H1 (cell line): ENCODE results near the gene C15orf39. TPM values are rescaled to one million over a fixed set of nuclear protein-coding genes. Genes with fewer than 3 reads are reported as not detected.

Experiments
- CTCF ChIA-PET: fragments of 300-600 bp; sonication (Branson Sonifier 250); formaldehyde crosslinking; loops from one replicate; lab custom pipeline; 2021; ENCODE audit not compliant: partially characterized antibody; lab: Charles Lee
- POLR2A ChIA-PET: fragments of 300-600 bp; sonication (Branson Sonifier 250); formaldehyde crosslinking; loops from one replicate; lab custom pipeline; 2021; ENCODE audit warnings: inconsistent platforms; ENCODE audit not compliant: partially characterized antibody; lab: Charles Lee
- DNase-seq, 2 experiments: peaks; one replicate each; pipeline versions ENCODE4 v3.0.0 to v3.0.0-alpha.2; 2010 to 2022; ENCODE audit warnings: low spot score in 2 of 2, low read depth in 1 of 2, mixed read lengths in 1 of 2
- FAIRE-seq: peaks from 2 replicates; lab custom pipeline; 2011; peaks lifted over from hg19 to GRCh38; lab: Jason Lieb, UNC
- H2AFZ ChIP-seq: 2 replicates; pipeline ENCODE4 v1.8.1; 2012; ENCODE audit warnings: low read length, inconsistent platforms
- H2AK5ac ChIP-seq: 2 replicates; pipeline ENCODE4 v1.6.1; 2013; ENCODE audit warnings: low read depth, low read length
- H2BK120ac ChIP-seq: replicated peaks from 2 replicates; pipeline ENCODE3; 2013; ENCODE audit warnings: low read depth, low read length, inconsistent platforms
- H2BK12ac ChIP-seq: 2 replicates; pipeline ENCODE4 v1.6.1; 2013; ENCODE audit warnings: low read depth, low read length
- H2BK15ac ChIP-seq: 2 replicates; pipeline ENCODE4 v1.6.1; 2013; ENCODE audit warnings: low read length
- H2BK20ac ChIP-seq: 2 replicates; pipeline ENCODE4 v1.6.1; 2013; ENCODE audit warnings: low read length
- H2BK5ac ChIP-seq: 2 replicates; pipeline ENCODE4 v1.6.1; 2013; ENCODE audit warnings: low read depth, low read length
- H3K14ac ChIP-seq: 2 replicates; pipeline ENCODE4 v1.6.1; 2013; ENCODE audit warnings: inconsistent platforms; ENCODE audit not compliant: insufficient read length
- H3K18ac ChIP-seq: 2 replicates; pipeline ENCODE4 v1.6.1; 2013; ENCODE audit warnings: low read length; ENCODE audit errors: extremely low read depth
- H3K23ac ChIP-seq: 2 replicates; pipeline ENCODE4 v1.6.1; 2013; ENCODE audit warnings: inconsistent platforms; ENCODE audit not compliant: insufficient read length
- H3K23me2 ChIP-seq: 2 replicates; pipeline ENCODE4 v1.6.1; 2013; ENCODE audit warnings: low read depth, low read length
- H3K27ac ChIP-seq: 2 replicates; pipeline ENCODE4 v1.6.1; 2011; ENCODE audit warnings: low read depth, low read length, inconsistent platforms
- H3K27me3 ChIP-seq, 4 experiments: replicated peaks in 1 of 4; 1 replicate in 1 of 4; 2 replicates in 3 of 4; pipeline versions ENCODE4 v1.6.1 to v1.8.1; 2011 to 2013; ENCODE audit warnings: low read length in 3 of 4, mild to moderate bottlenecking in 3 of 4, inconsistent platforms in 2 of 4, mixed read lengths in 2 of 4, moderate library complexity in 1 of 4; ENCODE audit not compliant: control insufficient read depth in 3 of 4, insufficient read depth in 3 of 4; ENCODE audit errors: extremely low read depth in 1 of 4
- H3K36me3 ChIP-seq, 4 experiments: 2 replicates each; pipeline versions ENCODE4 v1.6.1 to v1.8.1; 2011 to 2013; ENCODE audit warnings: mild to moderate bottlenecking in 4 of 4, low read length in 3 of 4, moderate library complexity in 2 of 4, control low read depth in 1 of 4, inconsistent platforms in 1 of 4; ENCODE audit not compliant: insufficient read depth in 4 of 4, control insufficient read depth in 2 of 4
- H3K4ac ChIP-seq: replicated peaks from 2 replicates; pipeline ENCODE3; 2013; ENCODE audit warnings: low read length, low read depth, mixed read lengths, inconsistent platforms; ENCODE audit not compliant: insufficient read length
- H3K4me1 ChIP-seq, 4 experiments: replicated peaks in 1 of 4; 1 replicate in 1 of 4; 2 replicates in 3 of 4; pipeline versions ENCODE4 v1.6.1 to v1.8.1; 2011 to 2013; ENCODE audit warnings: low read length in 3 of 4, inconsistent platforms in 2 of 4, mixed read lengths in 1 of 4; ENCODE audit not compliant: insufficient read depth in 4 of 4, control insufficient read depth in 3 of 4
- H3K4me2 ChIP-seq, 2 experiments: 2 replicates each; pipeline versions ENCODE4 v1.6.1 to v1.8.1; 2011 to 2013; ENCODE audit warnings: low read depth in 2 of 2, low read length in 2 of 2, control low read depth in 1 of 2, inconsistent platforms in 1 of 2, mild to moderate bottlenecking in 1 of 2; ENCODE audit not compliant: insufficient read depth in 1 of 2
- H3K4me3 ChIP-seq, 4 experiments: fragments of 200-600, 300-600 bp in 1 of 4; sonication (generic), shearing (Covaris generic), sonication (Bioruptor Twin) in 1 of 4; 2 replicates each; pipeline versions ENCODE4 v1.5.1 to v1.8.1; 2011 to 2016; ENCODE audit warnings: low read length in 4 of 4, low read depth in 3 of 4, control low read depth in 2 of 4, inconsistent platforms in 2 of 4, mild to moderate bottlenecking in 2 of 4, mixed read lengths in 1 of 4, moderate library complexity in 1 of 4; ENCODE audit not compliant: insufficient read depth in 2 of 4; ENCODE audit errors: extremely low read depth in 1 of 4
- H3K56ac ChIP-seq: replicated peaks from 2 replicates; pipeline ENCODE3; 2013; ENCODE audit warnings: low read depth, mild to moderate bottlenecking, mixed read lengths, low read length, inconsistent platforms; ENCODE audit not compliant: insufficient read length
- H3K79me1 ChIP-seq: 2 replicates; pipeline ENCODE4 v1.6.1; 2013; ENCODE audit warnings: low read depth, low read length, control low read depth
- H3K79me2 ChIP-seq, 2 experiments: 2 replicates each; pipeline versions ENCODE4 v1.6.1 to v1.8.1; 2012 to 2013; ENCODE audit warnings: low read length in 2 of 2, mild to moderate bottlenecking in 2 of 2, inconsistent platforms in 1 of 2; ENCODE audit not compliant: insufficient read depth in 2 of 2, control insufficient read depth in 1 of 2
- H3K9ac ChIP-seq, 4 experiments: replicated peaks in 1 of 4; 1 replicate in 1 of 4; 2 replicates in 3 of 4; pipeline versions ENCODE4 v1.6.1 to v1.8.1; 2011 to 2013; ENCODE audit warnings: low read depth in 3 of 4, low read length in 3 of 4, control low read depth in 2 of 4, mild to moderate bottlenecking in 2 of 4, moderate library complexity in 2 of 4, inconsistent platforms in 1 of 4; ENCODE audit errors: extremely low read depth in 1 of 4
- H3K9me3 ChIP-seq, 2 experiments: 2 replicates each; pipeline versions ENCODE4 v1.6.1 to v1.8.1; 2012 to 2013; ENCODE audit warnings: mild to moderate bottlenecking in 2 of 2, moderate library complexity in 2 of 2, control low read depth in 1 of 2, inconsistent platforms in 1 of 2, low read depth in 1 of 2, low read length in 1 of 2, mixed read lengths in 1 of 2; ENCODE audit not compliant: insufficient read depth in 2 of 2
- H4K20me1 ChIP-seq, 2 experiments: replicated peaks in 1 of 2; 2 replicates each; pipeline versions ENCODE3 to v1.8.1; 2011 to 2013; ENCODE audit warnings: inconsistent platforms in 2 of 2, low read length in 2 of 2, mild to moderate bottlenecking in 1 of 2; ENCODE audit not compliant: insufficient read depth in 2 of 2, control insufficient read depth in 1 of 2
- H4K5ac ChIP-seq: 2 replicates; pipeline ENCODE4 v1.6.1; 2013; ENCODE audit warnings: low read length, low read depth, mixed read lengths, inconsistent platforms; ENCODE audit not compliant: insufficient read length
- H4K8ac ChIP-seq: 2 replicates; pipeline ENCODE4 v1.8.0; 2013; ENCODE audit warnings: mild to moderate bottlenecking, moderate library complexity, low read length, inconsistent platforms; ENCODE audit not compliant: insufficient read depth; ENCODE audit errors: extremely low read depth
- H4K91ac ChIP-seq: replicated peaks from 2 replicates; pipeline ENCODE3; 2013; ENCODE audit warnings: low read length, mixed read lengths, inconsistent platforms; ENCODE audit not compliant: insufficient read length
- BACH1 ChIP-seq: IDR thresholded peaks from 2 replicates; pipeline ENCODE4 v1.6.1; 2012; ENCODE audit warnings: low read length, improper control_type of control experiment
- CBX5 ChIP-seq: fragments of 300-800, 300-1000 bp; sonication (generic); IDR thresholded peaks from 2 replicates; pipeline ENCODE4 v1.7.1; 2016; ENCODE audit warnings: antibody characterized with exemption, low read length, low read depth
- CBX8 ChIP-seq: fragments of 300-800, 300-1000 bp; sonication (generic); IDR thresholded peaks from 2 replicates; pipeline ENCODE4 v1.7.1; 2016; ENCODE audit warnings: low read depth, low read length, borderline replicate concordance
- HDAC6 ChIP-seq: IDR thresholded peaks from one replicate; pipeline ENCODE4 v1.7.1; 2012; ENCODE audit warnings: low read depth, mild to moderate bottlenecking, inconsistent platforms, low read length, moderate library complexity
- JUND ChIP-seq: IDR thresholded peaks from 2 replicates; pipeline ENCODE4 v1.6.1; 2011; ENCODE audit warnings: mild to moderate bottlenecking, improper control_type of control experiment, low read length
- MAFK ChIP-seq: IDR thresholded peaks from 2 replicates; pipeline ENCODE4 v1.6.1; 2012; ENCODE audit warnings: low read depth, mild to moderate bottlenecking, improper control_type of control experiment, low read length
- POLR2A ChIP-seq, 2 experiments: IDR thresholded peaks; 1 replicate in 1 of 2; 2 replicates in 1 of 2; pipeline ENCODE4 v1.6.1; 2011; ENCODE audit warnings: low read depth in 2 of 2, low read length in 2 of 2, mild to moderate bottlenecking in 2 of 2; ENCODE audit errors: control extremely low read depth in 1 of 2
- SAP30 ChIP-seq: fragments of 300-600 bp; sonication (generic); IDR thresholded peaks from 2 replicates; pipeline ENCODE4 v1.7.1; 2012; ENCODE audit warnings: low read length, moderate library complexity, mild to moderate bottlenecking, inconsistent platforms; ENCODE audit not compliant: insufficient read depth, insufficient replicate concordance
- SIX5 ChIP-seq: IDR thresholded peaks from 2 replicates; pipeline ENCODE4 v1.6.1; 2011; ENCODE audit warnings: mild to moderate bottlenecking, low read depth, low read length
- SP1 ChIP-seq: IDR thresholded peaks from 2 replicates; pipeline ENCODE4 v1.6.1; 2011; ENCODE audit warnings: low read depth, low read length
- SUZ12 ChIP-seq: fragments of 200-600 bp; sonication (generic); IDR thresholded peaks from 2 replicates; pipeline ENCODE4 v1.6.1; 2012; ENCODE audit warnings: mild to moderate bottlenecking, inconsistent platforms, low read length, moderate library complexity, mixed read lengths
- TAF1 ChIP-seq: IDR thresholded peaks from 2 replicates; pipeline ENCODE4 v1.6.1; 2011; ENCODE audit warnings: mild to moderate bottlenecking, low read depth, low read length
- TCF12 ChIP-seq: IDR thresholded peaks from 2 replicates; pipeline ENCODE4 v1.6.1; 2011; ENCODE audit warnings: low read depth, mild to moderate bottlenecking, low read length
- TEAD4 ChIP-seq: IDR thresholded peaks from 2 replicates; pipeline ENCODE4 v1.6.1; 2012; ENCODE audit warnings: low read depth, low read length, inconsistent platforms, mixed read lengths
- YY1 ChIP-seq: IDR thresholded peaks from 2 replicates; pipeline ENCODE4 v1.6.1; 2011; ENCODE audit warnings: low read depth, mild to moderate bottlenecking, low read length
- WGBS, 2 experiments: shearing (Covaris generic) in 1 of 2; methylation state at CpG; one replicate each; pipeline versions ENCODE4 v1.1.6 to v1.1.7; 2013 to 2015; ENCODE audit warnings: low lambda C conversion rate in 2 of 2, mixed read lengths in 2 of 2, inconsistent platforms in 1 of 2, low coverage in 1 of 2, missing lambda C conversion rate in 1 of 2; ENCODE audit not compliant: insufficient replicate concordance in 2 of 2, insufficient coverage in 1 of 2, insufficient read length in 1 of 2; ENCODE audit errors: extremely low coverage in 1 of 2, missing lambda C conversion rate in 1 of 2; 5-methylcytosine and 5-hydroxymethylcytosine counted together
- polyA plus RNA-seq, 7 experiments: library from polyadenylated mRNA; depleted of rRNA in 3 of 7; stranded (reverse) in 5 of 7; unstranded in 2 of 7; fragments of >200 nt in 5 of 7; fragments of 200-250 nt in 2 of 7; gene quantifications; 1 replicate in 5 of 7; 2 replicates in 1 of 7; 4 replicates in 1 of 7; pipeline versions ENCODE4 v1.2.1 to v1.2.3, GENCODE V29; 2011 to 2013; ENCODE audit warnings: missing spikeins in 2 of 7, mixed read lengths in 2 of 7
- total RNA-seq: library from RNA; stranded (reverse); fragmentation: NEBNext Ultra II Directional; extraction: Animal tissue kit (Norgen Biotek cat#: 25700); gene quantifications from 2 replicates; pipeline ENCODE4 v1.2.1, GENCODE V29; 2021
- TF ChIP-seq, protein P1 (sequence below): IDR thresholded peaks from 2 replicates; pipeline ENCODE4 v1.6.1; 2012; ENCODE audit warnings: inconsistent platforms

C15orf39 gene
- total and polyA plus RNA-seq, 2 of the 8 experiments (the other 6 are each of a cell fraction or from before 2014, with no cell fraction given), result 13.8 to 38.5 TPM

DNA sequence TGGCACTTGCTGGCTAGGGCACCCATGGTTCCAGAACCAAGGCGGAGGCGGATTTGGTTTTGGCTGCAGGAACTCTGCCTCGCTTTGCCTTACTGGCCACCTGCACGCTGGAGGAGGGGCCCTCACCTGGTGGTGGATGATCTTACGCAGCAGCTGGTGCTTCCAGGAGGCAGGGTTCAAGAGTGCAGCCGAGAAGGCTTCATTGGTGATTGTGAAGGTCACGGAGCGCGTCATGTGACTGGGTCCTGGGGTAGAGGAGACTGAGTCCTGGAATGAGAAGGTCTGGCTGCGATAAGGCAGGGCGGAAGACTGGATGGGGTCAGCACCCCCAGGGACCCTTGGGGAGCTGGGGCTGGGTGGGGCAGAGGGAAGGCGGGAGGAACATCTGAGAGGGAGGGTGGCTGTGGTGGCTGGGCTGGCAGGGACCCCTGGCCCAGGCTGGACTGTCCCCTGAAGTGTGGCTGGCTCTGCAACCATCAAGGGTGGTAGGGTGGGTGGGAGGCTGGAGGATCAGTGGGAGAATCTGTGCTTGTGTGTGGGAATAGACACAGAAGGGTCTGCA lies 30.7 kb downstream of the C15orf39 start:
- Histone ChIP-seq H3K4me3 (no peak overlapping the region), H3K14ac (no peak overlapping the region), H3K27ac (no peak overlapping the region), H4K5ac (no peak overlapping the region), H2BK15ac (no peak overlapping the region), H3K18ac (no peak overlapping the region), H3K23me2 (no peaks in the 10 kb centered on the region), H4K20me1 (no peaks in the 10 kb centered on the region), H3K4ac (no peak overlapping the region), H2AK5ac (no peak overlapping the region), H3K79me2 (no peaks in the 10 kb centered on the region), H2BK12ac (no peak overlapping the region), H4K8ac (no peak overlapping the region), H3K4me2 (no peak overlapping the region), H3K23ac (no peak overlapping the region), H2AFZ (no peak overlapping the region), H2BK20ac (no peak overlapping the region), H4K91ac (no peak overlapping the region), H3K36me3 (no peaks in the 10 kb centered on the region), H3K79me1 (no peaks in the 10 kb centered on the region), H3K9ac (no peak overlapping the region), H3K4me1 (peaks cover 0 to 2% (median 0%) of the 10 kb centered on the region in 4 experiments; a peak in 3 of 7 replicates), H3K9me3 (no peaks in the 10 kb centered on the region), H2BK5ac (no peak overlapping the region), H3K27me3 (no peaks in the 10 kb centered on the region; a peak in 1 of 7 replicates), H2BK120ac (no peak overlapping the region), H3K56ac (no peak overlapping the region)
- POLR2A ChIA-PET, result no interaction called here
- WGBS, 2 experiments, result 95% methylated on average over 11 of the region's 12 CpGs; no CpG with 5 or more reads in 1 of the 2 experiments
- FAIRE-seq, result no peak
- CTCF ChIA-PET, result no interaction called here
- DNase-seq, result no peak
- TF ChIP-seq SP1 (no peak), SIX5 (no peak), HDAC6 (no peak), SAP30 (no peak), YY1 (no peak), TAF1 (no peak), TCF12 (no peak), SUZ12 (no peak), MAFK (no peak), CBX8 (no peak), TEAD4 (no peak), CBX5 (no peak), BACH1 (no peak), POLR2A (IDR thresholded peaks at IDR 0.05; ENCODE audit: control extremely low read depth in 1 of 2, low read depth in 2 of 2, low read length in 2 of 2) (no peak), JUND (no peak)
- TF ChIP-seq, protein P1, sequence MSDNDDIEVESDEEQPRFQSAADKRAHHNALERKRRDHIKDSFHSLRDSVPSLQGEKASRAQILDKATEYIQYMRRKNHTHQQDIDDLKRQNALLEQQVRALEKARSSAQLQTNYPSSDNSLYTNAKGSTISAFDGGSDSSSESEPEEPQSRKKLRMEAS, result no peak
